ENCODE measurements around the gene SMDT1. TPM values are rescaled to one million over a fixed set of nuclear protein-coding genes. Genes with fewer than 3 reads are reported as not detected.
A peak's percentile ranks its signal among the peaks of the same experiment; 100 is the strongest.
"Not testable (repeated sequence)": the region's sequence is repeated elsewhere in the genome, so short reads cannot be mapped to it uniquely, and the experiment has no call there.

The SMDT1 gene
- total RNA-seq, 1 experiment from 2014 or later: 2.6 TPM

- no peak for DNase-seq (ENCODE audit: low read depth)
Observed at GRCh38 chr22:42111798-42112197, 32.3 kb downstream of the SMDT1 start.

- DNase-seq (ENCODE audit: low read depth): not testable (repeated sequence)
Observed at GRCh38 chr22:42112793-42113192, 33.3 kb downstream of the SMDT1 start.

GRCh38 chr22:42114721-42115120 is 35.2 kb downstream of the SMDT1 start:
- no peak for DNase-seq (ENCODE audit: low read depth)

- not testable (repeated sequence) for DNase-seq (ENCODE audit: low read depth)
Observed at GRCh38 chr22:42115420-42115830, 35.9 kb downstream of the SMDT1 start.

GRCh38 chr22:42116848-42117424 is 37.4 kb downstream of the SMDT1 start:
- DNase-seq (ENCODE audit: low read depth): peak; percentile 24

GRCh38 chr22:42120231-42121021 is 40.9 kb downstream of the SMDT1 start:
- not testable (repeated sequence) for DNase-seq (ENCODE audit: low read depth)

- not testable (repeated sequence) for DNase-seq (ENCODE audit: low read depth)
Observed at GRCh38 chr22:42123529-42123928, 44.0 kb downstream of the SMDT1 start.

- no peak for DNase-seq (ENCODE audit: low read depth)
Observed at GRCh38 chr22:42127606-42128005, 48.1 kb downstream of the SMDT1 start.

GRCh38 chr22:42128007-42128406 is 48.5 kb downstream of the SMDT1 start:
- DNase-seq (ENCODE audit: low read depth): not testable (repeated sequence)

GRCh38 chr22:42128776-42129694 is 49.5 kb downstream of the SMDT1 start:
- not testable (repeated sequence) for DNase-seq (ENCODE audit: low read depth)

- DNase-seq (ENCODE audit: low read depth): not testable (repeated sequence)
Observed at GRCh38 chr22:42130182-42130581, 50.7 kb downstream of the SMDT1 start.

GRCh38 chr22:42130639-42131431 is 51.3 kb downstream of the SMDT1 start, which contains the start of gene CYP2D6:
Gene CYP2D6 (minus strand): TSS chr22:42130810. CDS start chr22:42130791, 19 bp downstream.
- DNase-seq (ENCODE audit: low read depth): not testable (repeated sequence)

GRCh38 chr22:42131562-42131961 is 52.1 kb downstream of the SMDT1 start:
- DNase-seq (ENCODE audit: low read depth): no peak

GRCh38 chr22:42132457-42132856 is 53.0 kb downstream of the SMDT1 start:
- no peak for DNase-seq (ENCODE audit: low read depth)

Other genes starting within 250 kb of the SMDT1 start
- 37.9 and 42.1 TPM in 2 replicates for gene SREBF2, start 246.6 kb upstream of the SMDT1 start, total RNA-seq (2014; rRNA removed)
- not detected in 2 replicates for gene SHISA8, start 164.6 kb upstream of the SMDT1 start, total RNA-seq (2014; rRNA removed)
- gene TNFRSF13C, start 152.9 kb upstream of the SMDT1 start, total RNA-seq (2014; rRNA removed): 0.17 TPM in 1 of 2 replicates, not detected in the other
- gene CENPM, start 132.5 kb upstream of the SMDT1 start, total RNA-seq (2014; rRNA removed): 47.1 and 56.0 TPM in 2 replicates
- gene SEPTIN3, start 110.3 kb upstream of the SMDT1 start, total RNA-seq (2014; rRNA removed): not detected in 2 replicates
- not detected in 2 replicates for gene WBP2NL, start 80.9 kb upstream of the SMDT1 start, total RNA-seq (2014; rRNA removed)
- gene NAGA, start 8.9 kb upstream of the SMDT1 start, total RNA-seq (2014; rRNA removed): 34.5 and 36.2 TPM in 2 replicates
- gene PHETA2, start 5.5 kb upstream of the SMDT1 start, total RNA-seq (2014; rRNA removed): 15.7 and 17.6 TPM in 2 replicates
- 81.9 and 90.6 TPM in 2 replicates for gene NDUFA6, start 11.1 kb downstream of the SMDT1 start, total RNA-seq (2014; rRNA removed)
- 0.17 TPM in 1 of 2 replicates, not detected in the other for gene CYP2D6, start 51.1 kb downstream of the SMDT1 start, total RNA-seq (2014; rRNA removed)
- gene TCF20, start 191.0 kb downstream of the SMDT1 start, total RNA-seq (2014; rRNA removed): 17.6 and 18.1 TPM in 2 replicates

Measured in LHCN-M2 (cell line).